ENCODE measurements around the gene GDF9.

GDF9 gene

DNA sequence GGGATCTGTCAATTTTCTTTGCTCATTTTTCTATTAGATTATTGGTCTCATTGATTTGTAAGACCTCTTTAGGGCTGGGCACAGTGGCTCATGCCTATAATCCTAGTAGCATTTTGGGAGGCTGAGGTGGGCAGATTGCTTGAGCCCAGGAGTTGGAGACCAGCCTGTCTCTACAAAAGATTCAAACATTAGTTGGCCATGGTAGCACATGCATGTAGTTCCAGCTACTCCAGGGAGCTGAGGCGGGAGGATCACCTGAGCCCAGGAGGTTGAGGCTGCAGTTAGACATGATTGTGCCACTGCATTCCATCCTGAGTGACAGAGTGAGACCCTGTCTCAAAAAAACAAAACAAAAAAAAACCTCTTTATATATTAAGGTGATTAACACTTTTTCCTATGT is 29.4 kb downstream of the GDF9 start:
- Mint-ChIP-seq H3K4me1 (ENCODE audit: low read depth) (peaks cover 2% of the 10 kb centered on the region), H3K9me3 (no peaks in the 10 kb centered on the region), H3K27me3 (ENCODE audit: low read depth) (peaks cover 12% of the 10 kb centered on the region), H3K27ac (no peak overlapping the region), H3K4me3 (no peak overlapping the region), H3K36me3 (ENCODE audit: low read depth) (no peaks in the 10 kb centered on the region)

DNA sequence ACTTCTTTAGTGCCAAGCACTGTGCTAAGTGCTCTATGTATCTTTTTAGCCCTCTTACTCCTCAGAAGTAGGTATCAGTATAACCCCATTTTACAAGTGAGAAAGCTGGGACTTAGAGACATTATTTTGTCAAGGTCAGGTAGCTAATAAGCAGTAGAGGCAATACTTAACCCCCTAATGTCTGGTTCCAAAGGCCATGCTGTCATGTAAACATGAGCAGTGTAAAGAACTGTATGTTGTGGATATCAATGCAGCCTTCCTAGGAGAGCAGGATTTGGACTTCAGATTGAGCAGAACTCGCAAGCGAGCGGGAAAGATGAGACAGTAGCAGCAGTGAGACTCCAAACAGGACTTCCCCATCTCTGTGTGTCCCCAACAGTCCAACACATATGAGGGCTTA is 32.2 kb downstream of the GDF9 start:
- H3K9me3 Mint-ChIP-seq = no peaks in the 10 kb centered on the region
- no peaks in the 10 kb centered on the region for H3K36me3 Mint-ChIP-seq (ENCODE audit: low read depth)
- peaks cover 28% of the 10 kb centered on the region for H3K27me3 Mint-ChIP-seq (ENCODE audit: low read depth)
- H3K4me1 Mint-ChIP-seq (ENCODE audit: low read depth) = peaks cover 14% of the 10 kb centered on the region
- no peak overlapping the region for H3K27ac Mint-ChIP-seq
- no peak overlapping the region for H3K4me3 Mint-ChIP-seq

DNA sequence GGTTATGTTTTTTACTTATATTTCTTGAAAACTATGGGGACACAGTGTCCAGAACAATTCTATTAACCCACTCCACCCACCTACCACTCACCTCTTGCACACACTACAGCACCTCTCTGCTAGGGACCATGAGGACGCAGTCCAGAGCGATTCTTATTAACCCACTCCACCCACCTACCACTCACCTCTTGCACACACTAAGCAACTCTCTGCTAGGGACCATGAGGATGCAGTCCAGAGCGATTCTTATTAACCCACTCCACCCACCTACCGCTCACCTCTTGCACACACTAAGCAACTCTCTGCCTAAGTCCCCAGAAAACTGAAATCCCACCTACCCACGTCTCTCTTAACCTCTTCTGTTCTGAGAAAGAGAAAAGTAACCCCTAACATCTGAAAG is 33.7 kb downstream of the GDF9 start:
- Mint-ChIP-seq H3K27me3 (ENCODE audit: low read depth) (peaks cover 42% of the 10 kb centered on the region), H3K4me3 (no peak overlapping the region), H3K4me1 (ENCODE audit: low read depth) (peaks cover 14% of the 10 kb centered on the region), H3K27ac (no peak overlapping the region), H3K9me3 (no peaks in the 10 kb centered on the region), H3K36me3 (ENCODE audit: low read depth) (no peaks in the 10 kb centered on the region)

DNA sequence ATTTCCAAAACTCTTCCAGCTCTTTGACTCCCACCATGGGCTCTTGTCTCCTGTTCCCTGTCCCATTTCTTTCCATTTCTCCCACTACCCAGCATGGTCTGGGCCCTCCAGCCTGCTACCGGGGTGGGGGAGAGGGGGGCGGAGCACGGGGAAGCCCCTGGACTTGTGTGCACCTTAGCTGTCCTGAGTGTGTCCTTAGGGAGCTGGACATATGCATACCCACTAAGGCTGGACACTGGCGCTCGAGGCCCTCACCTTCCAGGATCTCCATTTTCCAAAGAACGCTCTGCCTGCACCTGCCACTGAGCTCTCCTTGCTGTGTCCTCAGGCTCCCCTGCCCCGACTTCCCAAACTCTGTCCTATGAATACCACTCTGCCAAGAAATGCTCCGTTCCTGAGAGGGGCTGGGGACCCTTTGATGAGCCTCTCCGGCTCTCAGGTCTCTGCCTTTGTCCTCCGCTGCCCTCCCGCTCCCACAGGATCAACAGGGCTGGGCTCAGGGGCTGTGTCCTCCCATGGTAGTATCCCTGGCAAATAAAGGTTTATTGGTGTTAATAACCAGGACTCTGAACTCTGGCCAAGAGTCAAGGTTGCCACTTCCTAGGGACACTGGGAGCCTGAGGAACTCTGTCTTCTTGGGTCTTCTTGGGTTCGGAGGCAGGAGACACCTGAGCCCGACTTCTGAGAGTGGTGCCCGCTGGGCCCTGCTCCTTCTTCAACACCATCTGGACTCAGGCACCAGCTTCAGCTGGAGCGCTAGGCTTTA is 35.0 kb downstream of the GDF9 start:
- H3K9me3 Mint-ChIP-seq = no peaks in the 10 kb centered on the region
- H3K27me3 Mint-ChIP-seq (ENCODE audit: low read depth) = peaks cover 55% of the 10 kb centered on the region

DNA sequence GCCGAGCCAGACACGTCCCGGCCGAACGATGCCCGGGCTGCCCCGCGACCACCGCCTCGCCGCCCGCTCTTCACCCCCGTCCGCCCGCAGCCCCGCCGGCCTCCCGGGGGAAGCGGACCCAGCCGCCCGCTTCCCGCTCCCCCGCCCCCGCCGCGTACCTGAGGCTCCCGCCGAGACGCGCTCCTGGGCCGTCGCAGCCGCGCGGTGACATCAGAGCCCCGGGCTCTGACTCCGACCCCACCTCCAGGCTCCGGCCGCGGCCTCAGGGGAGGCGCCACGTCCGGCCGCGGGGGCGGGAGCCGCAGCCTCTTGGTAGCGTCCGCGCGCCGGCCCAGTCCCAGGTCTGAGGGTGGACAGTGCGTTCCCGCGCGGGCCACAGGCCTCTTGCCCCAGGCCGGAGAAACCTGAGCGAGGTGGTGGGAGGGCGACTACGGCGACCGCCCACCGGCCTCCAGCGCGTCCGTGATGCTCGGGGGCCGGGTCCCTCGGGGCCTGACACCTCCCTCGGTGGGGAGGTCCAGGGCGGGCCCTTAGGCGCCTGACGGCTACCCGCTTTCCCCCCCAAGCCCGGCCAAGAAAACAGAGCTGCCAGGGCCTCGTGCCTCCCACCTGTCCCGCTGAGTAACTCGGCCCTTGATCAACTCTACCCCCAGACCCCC is 35.7 kb downstream of the GDF9 start, which contains the start of gene SHROOM1:
SHROOM1 (minus strand) TSS at position 212 of the 659 bp plus-strand sequence. CDS start 4,507 bp downstream, outside the sequence.
- H3K4me1 Mint-ChIP-seq (ENCODE audit: low read depth) = peaks cover 17% of the 10 kb centered on the region
- peaks cover 61% of the 10 kb centered on the region for H3K27me3 Mint-ChIP-seq (ENCODE audit: low read depth)
- H3K4me3 Mint-ChIP-seq = peak within 1 kb of the TSS; percentile 85
- no peaks in the 10 kb centered on the region for H3K36me3 Mint-ChIP-seq (ENCODE audit: low read depth)
- no peaks in the 10 kb centered on the region for H3K9me3 Mint-ChIP-seq
- peak within 1 kb of the TSS; percentile 75 for H3K27ac Mint-ChIP-seq

More for the DNA sequence above, 35.0 kb downstream of the GDF9 start:
- Mint-ChIP-seq H3K36me3 (ENCODE audit: low read depth) (no peaks in the 10 kb centered on the region), H3K4me3 (peak overlapping the region; percentile 78), H3K4me1 (ENCODE audit: low read depth) (peaks cover 17% of the 10 kb centered on the region), H3K27ac (peak overlapping the region; percentile 8)

DNA sequence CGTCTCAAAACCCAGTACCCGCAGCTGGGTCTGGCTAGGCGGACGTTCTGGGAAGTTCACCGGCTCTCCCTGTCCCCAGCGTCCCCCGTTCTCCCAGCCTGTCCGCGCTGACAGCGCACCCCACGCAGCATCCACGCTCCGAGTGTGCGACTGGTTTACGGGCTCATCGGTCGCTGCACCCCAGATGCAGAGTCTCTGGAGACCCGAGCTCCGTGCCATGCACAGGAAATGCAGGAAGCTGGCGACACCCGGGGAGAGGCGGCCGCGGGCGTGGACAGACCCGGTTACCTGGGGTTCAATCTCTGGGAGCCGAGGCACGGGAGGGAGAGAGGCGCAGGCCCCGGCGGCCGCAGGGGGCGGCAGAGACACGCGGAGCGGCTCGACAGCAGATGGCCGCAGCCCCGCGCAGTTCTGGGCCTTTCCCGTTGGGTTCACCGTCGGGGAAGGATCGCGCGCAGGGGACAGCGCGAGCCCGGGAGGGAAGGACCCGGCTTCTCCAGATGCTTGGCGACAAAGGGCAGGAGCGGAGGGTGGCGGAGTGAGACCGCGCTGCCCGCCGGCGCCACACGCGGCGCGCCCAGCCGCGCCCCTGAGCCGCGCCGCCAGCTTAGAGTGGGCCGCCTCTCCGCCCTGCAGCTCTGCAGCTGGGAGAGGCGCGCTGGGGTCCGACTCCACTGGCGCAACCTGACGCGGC is 36.4 kb downstream of the GDF9 start:
- Mint-ChIP-seq H3K9me3 (no peaks in the 10 kb centered on the region), H3K27me3 (ENCODE audit: low read depth) (peaks cover 63% of the 10 kb centered on the region), H3K36me3 (ENCODE audit: low read depth) (no peaks in the 10 kb centered on the region), H3K4me3 (peak overlapping the region; percentile 85), H3K4me1 (ENCODE audit: low read depth) (peaks cover 17% of the 10 kb centered on the region), H3K27ac (peak overlapping the region; percentile 75)

DNA sequence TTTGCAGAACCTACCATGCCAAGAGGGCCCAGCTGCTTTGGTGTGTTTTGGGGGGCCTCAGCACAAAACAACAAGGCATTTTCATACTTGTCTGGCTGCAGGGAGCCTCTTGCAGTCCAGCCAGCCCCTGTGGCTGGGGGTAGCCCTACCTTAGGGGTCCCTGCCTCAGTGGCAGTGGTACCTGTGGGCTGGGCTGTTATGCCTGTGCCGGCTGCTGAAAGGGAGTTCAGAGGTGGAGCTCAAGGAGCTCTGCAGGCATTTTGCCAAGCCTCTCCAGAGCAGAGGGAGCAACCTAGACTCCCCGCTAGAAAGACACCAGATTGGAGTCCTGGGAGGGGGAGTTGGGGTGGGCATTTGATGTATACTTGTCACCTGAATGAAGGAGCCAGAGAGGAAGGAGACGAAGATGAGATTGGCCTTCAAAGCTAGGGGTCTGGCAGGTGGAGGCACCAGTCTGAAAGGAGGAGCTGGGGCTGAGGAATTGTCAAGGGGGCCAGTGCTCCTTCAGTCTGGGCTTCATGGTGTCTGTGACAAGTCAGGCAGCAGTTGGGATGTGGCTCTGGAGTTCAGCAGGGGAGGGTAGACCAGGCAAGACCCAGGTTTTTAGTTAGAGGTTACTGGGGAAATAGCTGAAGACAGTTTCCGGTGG is 37.3 kb downstream of the GDF9 start:
- peak overlapping the region; percentile 50 for H3K4me3 Mint-ChIP-seq
- peaks cover 21% of the 10 kb centered on the region for H3K4me1 Mint-ChIP-seq (ENCODE audit: low read depth)
- no peaks in the 10 kb centered on the region for H3K9me3 Mint-ChIP-seq
- H3K36me3 Mint-ChIP-seq (ENCODE audit: low read depth) = no peaks in the 10 kb centered on the region
- H3K27ac Mint-ChIP-seq = no peak overlapping the region
- H3K27me3 Mint-ChIP-seq (ENCODE audit: low read depth) = peaks cover 68% of the 10 kb centered on the region

DNA sequence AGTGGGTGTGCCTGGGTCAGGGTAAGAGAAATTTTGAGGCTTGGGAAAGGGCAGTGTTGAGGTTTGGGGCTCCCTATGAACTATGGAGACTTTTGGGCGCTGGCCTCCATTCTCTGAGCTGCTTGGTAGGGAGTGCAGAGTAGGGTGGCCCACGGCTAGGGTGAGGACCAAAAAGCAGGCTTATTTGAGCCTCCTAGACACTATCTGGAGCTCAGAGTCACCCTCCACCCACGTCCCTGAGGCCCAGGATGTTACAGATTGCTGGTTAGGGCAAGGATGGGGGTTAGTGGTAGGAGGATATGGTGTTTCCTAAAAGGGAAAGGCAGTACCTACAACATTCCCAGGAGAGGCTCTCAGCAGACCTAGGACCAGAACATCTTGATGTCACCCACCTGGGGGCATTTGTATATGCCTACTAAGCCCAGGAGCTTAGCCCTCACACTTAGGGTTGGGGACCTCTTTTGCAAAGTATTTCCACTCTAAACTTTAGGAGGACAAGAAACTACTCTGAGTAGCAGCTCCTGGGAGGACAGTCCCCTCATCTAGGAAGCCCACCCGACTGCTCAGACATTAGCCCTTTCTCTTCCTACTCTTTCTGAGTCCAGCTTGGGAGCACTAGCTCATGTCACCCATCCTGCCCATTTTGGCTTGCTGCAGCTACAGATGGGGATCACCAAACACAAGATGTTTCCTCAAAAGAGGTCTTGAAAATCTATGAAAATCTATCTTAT is 38.2 kb downstream of the GDF9 start:
- peaks cover 73% of the 10 kb centered on the region for H3K27me3 Mint-ChIP-seq (ENCODE audit: low read depth)
- no peak overlapping the region for H3K27ac Mint-ChIP-seq
- H3K4me3 Mint-ChIP-seq = no peak overlapping the region
- H3K36me3 Mint-ChIP-seq (ENCODE audit: low read depth) = no peaks in the 10 kb centered on the region
- H3K9me3 Mint-ChIP-seq = no peaks in the 10 kb centered on the region
- H3K4me1 Mint-ChIP-seq (ENCODE audit: low read depth) = peaks cover 24% of the 10 kb centered on the region

DNA sequence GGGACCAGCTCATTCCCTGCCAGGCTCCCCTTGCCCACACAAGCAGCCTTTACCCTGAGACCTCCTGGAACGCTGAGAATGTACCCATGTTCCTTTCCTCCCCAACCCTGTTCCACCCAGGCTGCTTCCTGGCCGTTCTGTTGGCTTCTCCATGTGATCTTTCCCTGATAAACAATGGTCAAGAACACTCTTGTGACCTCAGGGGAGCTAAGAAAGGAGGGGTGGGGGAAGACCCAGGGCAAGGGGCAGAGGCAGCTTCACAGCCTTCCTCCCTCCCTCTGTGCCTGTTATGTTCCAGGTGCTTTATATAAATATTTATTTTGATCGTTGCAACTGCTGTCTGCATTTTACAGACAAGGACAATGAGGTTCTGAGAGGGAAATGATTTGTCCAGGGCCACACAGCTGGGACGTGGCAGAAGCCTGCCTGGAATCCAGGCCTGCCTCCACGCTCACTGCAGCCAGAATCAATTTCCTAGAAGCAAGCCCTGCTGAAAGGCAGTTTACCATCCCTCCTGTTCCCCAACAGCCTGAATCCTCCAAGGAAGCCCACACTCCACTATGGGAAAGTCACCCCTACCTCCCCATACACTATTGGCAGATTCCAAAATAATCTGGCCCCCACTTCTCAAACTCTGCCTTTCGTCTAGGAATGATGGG is 39.7 kb downstream of the GDF9 start:
- H3K36me3 Mint-ChIP-seq (ENCODE audit: low read depth) = peaks cover 2% of the 10 kb centered on the region
- peaks cover 27% of the 10 kb centered on the region for H3K4me1 Mint-ChIP-seq (ENCODE audit: low read depth)
- H3K27ac Mint-ChIP-seq = no peak overlapping the region
- no peaks in the 10 kb centered on the region for H3K9me3 Mint-ChIP-seq
- peaks cover 72% of the 10 kb centered on the region for H3K27me3 Mint-ChIP-seq (ENCODE audit: low read depth)
- peak overlapping the region; percentile 29 for H3K4me3 Mint-ChIP-seq

DNA sequence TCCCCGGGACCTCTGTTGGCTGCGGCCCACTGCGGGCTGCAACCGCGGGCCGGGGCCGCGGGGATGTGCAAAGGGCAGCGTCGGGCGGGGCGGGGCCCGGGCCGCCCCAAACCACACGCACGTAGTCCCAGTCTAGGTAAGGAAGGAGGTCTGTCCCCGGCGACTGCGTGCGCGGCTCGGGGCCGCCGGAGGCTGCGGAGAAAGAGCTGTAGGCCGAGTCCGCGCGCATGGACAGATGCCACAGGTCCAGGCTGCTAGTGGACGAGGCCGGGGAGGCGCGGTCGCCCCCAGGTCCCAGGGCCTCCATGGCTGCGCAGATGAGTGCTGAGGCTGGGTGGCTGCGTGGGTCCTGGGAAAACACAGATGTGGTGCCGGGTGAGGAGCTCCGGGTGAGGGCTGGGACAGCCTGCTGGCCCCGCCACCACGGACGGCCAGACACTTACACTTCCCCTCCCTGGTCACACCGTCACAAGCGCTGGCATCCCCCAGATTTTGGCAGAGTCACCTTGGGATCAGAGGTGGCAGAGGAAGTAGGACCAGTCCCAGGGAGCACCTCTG is 40.4 kb downstream of the GDF9 start:
- Mint-ChIP-seq H3K36me3 (ENCODE audit: low read depth) (peaks cover 2% of the 10 kb centered on the region), H3K4me1 (ENCODE audit: low read depth) (peaks cover 23% of the 10 kb centered on the region), H3K27ac (no peak overlapping the region), H3K9me3 (no peaks in the 10 kb centered on the region), H3K4me3 (no peak overlapping the region), H3K27me3 (ENCODE audit: low read depth) (peaks cover 69% of the 10 kb centered on the region)

DNA sequence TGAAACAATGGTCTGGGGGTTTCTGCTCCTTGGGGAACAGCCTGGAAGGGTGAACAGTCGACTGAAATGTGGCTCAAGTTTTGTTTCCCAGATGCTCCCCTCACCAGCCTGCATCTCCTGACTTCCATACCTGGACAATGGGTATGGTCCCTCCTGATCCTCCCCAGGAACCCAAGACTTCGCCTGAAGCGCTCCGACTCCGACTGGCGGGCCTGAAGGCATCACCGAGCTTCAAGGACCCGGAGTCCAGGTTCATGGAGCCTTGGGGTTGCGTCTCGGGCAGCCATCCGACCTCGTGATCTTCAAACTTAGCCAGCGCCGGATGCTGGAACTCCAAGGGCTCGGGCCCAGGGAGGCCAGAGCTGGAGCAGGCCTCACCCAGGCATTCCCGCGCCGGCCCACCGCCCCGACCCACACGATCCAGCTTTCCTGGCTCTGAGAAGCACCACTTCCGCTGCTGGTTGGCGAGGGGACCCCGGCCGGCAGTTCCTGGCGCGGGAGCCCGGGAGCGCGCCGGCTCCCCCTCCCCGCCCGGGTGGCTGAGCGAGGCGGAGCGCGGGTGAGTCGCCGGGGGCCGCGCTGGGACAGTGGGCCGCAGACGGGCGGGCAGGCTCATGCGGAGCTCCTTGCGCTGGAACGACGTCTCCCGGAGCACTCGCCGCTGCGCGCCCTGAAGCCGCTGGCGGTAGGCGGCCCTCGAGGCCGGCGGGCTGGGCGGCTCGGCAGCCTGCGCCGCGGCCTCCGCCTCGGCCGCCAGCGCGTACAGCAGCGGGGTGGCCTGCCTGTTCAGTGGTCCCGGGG is 41.0 kb downstream of the GDF9 start:
- no peaks in the 10 kb centered on the region for H3K9me3 Mint-ChIP-seq
- H3K4me1 Mint-ChIP-seq (ENCODE audit: low read depth) = peaks cover 23% of the 10 kb centered on the region
- H3K27ac Mint-ChIP-seq = no peak overlapping the region
- H3K27me3 Mint-ChIP-seq (ENCODE audit: low read depth) = peaks cover 70% of the 10 kb centered on the region
- peak overlapping the region; percentile 48 for H3K4me3 Mint-ChIP-seq
- peaks cover 2% of the 10 kb centered on the region for H3K36me3 Mint-ChIP-seq (ENCODE audit: low read depth)

DNA sequence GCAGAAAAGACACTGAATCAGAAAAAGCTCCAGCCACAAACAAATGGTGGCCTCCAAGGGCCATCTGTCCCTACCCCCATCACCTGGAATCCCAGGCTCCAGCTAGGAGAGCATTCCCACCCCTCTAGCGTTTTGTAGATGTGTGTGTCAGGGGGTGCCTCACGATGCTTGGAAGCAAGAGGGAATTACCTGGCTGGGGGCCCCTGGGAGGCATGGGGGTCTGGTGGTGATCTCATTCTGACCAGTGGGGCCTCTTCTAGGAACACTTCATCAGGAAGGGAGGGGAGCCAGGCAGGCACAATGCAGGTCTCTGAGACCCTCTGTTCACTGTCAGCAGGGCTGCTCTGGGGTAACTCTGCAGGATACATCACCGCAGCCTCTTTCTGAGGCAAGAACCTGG is 41.8 kb downstream of the GDF9 start:
- peaks cover 2% of the 10 kb centered on the region for H3K36me3 Mint-ChIP-seq (ENCODE audit: low read depth)
- H3K4me3 Mint-ChIP-seq = peak overlapping the region; percentile 48
- H3K27me3 Mint-ChIP-seq (ENCODE audit: low read depth) = peaks cover 68% of the 10 kb centered on the region
- no peak overlapping the region for H3K27ac Mint-ChIP-seq
- H3K4me1 Mint-ChIP-seq (ENCODE audit: low read depth) = peaks cover 20% of the 10 kb centered on the region
- H3K9me3 Mint-ChIP-seq = no peaks in the 10 kb centered on the region

All from T-helper 1 cell treated with Interleukin-12 subunit alpha and Interleukin-12 subunit beta and Interleukin-4 antibody, amounts not matched to agents 30 μg/mL and 1 μg/mL, for 36 hours (primary cell).